Measurements from ENCODE around the gene ATMIN.
A peak's percentile ranks its signal among the peaks of the same experiment; 100 is the strongest.

DNA sequence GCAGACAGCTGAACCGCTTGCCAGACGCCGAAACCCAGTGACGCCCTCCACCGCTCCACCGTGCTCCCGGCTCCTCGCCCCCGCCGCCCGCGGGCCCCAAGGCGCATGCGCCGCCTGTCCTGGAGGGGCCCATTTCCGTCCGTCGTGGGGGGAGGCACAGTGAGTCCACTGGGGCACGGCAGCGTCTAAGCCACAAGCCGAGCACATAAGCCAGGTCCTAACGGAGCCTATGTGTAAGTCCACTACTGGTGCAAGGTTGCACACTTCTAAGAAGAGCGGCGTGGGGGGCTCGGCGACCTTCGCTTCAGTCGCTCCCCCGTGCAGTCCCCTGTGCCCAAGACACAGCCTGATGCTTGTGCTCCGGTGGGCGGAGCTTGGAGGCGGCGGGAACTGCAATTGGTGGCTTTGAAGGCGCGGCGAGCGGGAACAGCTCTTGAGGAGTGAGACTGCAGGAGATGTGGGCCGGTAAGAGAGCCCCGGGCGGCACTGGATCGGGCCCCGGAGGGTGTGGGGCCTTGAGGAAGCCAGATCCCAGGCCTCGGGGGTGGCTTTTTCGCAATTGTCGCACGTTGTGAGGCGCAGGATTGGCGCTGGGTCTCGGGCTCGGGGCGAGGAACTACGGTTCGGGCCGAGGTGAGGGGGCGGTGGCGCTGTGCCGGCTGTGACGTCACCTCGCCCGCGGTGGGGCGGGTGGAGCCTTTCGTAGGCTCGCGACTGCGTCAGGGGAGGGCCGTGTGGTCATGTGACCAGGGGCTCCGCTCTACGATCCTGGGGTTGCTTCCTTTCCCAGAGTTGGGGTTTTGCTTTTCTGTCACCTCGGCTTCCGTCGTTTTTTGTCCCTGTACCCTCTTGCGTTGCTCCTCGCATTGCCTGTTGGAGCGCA lies 28.6 kb upstream of the ATMIN start, which contains the start of the genes CENPN and CMC2:
- peak; percentile 56 to 75 for TF ChIP-seq POLR2A (IDR thresholded peaks at IDR 0.05)
- no peak for TF ChIP-seq EP300 (IDR thresholded peaks at IDR 0.05)

Data from suprapubic skin (tissue), 2 donors.